ENCODE data around the gene ZFPL1.

ZFPL1 gene

DNA sequence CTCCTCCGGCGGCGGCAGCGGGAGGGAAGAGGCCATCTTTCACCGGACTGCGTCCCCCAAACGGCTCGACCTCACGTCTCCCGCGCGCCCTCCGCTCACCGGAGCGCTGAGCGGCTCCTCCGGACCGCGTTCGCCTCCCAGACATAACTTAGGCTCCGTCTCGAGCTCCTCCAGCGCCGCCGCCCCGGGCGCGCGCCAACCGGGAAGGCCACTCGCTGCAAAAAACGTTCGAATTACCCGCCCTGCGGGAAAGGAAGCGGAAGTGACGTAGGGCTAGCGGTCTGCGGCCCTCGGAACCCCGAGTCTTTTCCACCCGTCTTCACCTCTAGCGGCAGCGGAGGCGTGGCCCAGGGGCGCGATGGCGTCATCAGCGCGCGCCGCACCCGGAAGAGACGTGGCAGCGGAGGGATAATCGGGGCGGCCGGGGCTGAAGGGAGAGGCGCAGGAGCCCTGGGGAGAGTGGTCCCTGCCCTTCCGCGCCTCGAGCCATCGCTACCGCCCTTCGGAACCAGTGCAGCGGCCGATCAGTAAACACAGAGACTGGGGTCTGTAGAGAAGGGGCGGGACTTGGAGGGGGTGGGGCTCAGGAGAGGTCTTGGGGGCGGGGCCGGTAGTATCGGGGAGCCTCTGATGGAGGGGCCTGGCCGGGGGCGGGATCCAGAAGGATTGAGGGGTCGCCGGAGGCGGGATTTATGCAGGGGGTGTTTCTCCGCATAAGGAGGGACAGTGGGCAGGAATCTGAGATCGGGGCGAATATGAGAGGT lies at the start of gene ZFPL1, which contains the start of gene CDCA5:
Gene ZFPL1, plus strand, starts transcription at position 389 of the 764 bp plus-strand sequence. CDS start 477 bp downstream, outside the sequence.
Gene CDCA5, minus strand, starts transcription at position 207 of the 764 bp plus-strand sequence. Its CDS starts 62 bp downstream, at position 145.
- DNase-seq: peak; percentile 82

DNA sequence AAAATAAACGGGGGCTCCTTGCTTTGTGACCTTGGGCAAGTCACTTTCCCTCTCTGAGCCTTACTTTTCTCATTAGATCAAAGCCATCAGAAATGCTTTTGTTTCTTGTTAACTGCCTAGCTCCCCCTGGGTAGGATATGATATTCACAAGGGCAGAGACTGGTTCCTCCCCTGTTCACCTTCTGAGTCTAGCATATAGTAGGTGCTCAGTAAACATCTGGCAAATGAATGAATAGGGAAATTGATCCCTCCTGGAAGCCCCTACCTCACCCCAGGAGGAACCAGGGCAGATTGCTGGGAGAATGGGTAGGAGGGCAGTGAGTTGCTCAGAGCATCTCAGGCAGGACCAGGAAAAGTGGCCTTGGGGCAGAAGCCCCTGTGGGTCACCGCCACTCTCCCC lies 49.6 kb upstream of the ZFPL1 start:
- no peak for DNase-seq

DNA sequence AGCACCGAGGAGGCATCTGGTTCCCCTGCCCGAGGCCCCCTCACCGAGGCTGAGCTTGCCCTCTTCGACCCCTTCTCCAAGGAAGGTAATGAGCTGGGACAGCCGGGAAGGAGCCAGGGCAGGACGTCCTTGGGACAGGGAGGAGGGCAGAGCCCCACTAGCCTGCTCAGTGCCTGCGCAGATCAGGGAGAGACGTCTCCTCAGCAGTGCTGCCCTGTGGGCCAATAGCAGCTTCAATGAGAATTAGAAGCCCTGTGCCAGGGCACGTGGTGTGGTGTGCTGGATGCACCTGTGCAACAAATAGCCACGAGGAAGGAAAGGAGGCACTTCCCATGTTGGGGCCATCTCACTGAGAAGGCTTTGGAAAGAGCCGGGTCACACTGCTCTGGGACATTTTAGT lies 48.4 kb upstream of the ZFPL1 start:
- DNase-seq: no peak

DNA sequence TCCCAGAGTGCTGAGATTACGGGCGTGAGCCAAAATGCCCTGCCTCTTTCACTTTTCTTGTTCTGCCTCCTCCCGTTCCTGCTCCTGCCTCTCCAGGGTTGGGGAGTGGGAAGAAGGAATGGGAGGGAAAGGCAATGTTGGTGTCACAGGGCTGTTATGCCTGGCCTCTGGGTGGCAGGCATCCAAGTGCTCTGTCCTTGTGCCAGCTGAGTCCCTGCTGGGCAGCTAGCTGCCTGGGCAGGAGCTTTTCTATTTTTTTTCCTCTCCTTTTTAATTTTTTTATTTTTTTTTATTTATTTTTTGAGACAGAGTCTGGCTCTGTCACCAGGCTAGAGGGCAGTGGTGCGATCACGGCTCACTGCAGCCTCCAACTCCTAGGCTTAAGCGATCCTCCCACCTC lies 47.1 kb upstream of the ZFPL1 start:
- no peak for DNase-seq

DNA sequence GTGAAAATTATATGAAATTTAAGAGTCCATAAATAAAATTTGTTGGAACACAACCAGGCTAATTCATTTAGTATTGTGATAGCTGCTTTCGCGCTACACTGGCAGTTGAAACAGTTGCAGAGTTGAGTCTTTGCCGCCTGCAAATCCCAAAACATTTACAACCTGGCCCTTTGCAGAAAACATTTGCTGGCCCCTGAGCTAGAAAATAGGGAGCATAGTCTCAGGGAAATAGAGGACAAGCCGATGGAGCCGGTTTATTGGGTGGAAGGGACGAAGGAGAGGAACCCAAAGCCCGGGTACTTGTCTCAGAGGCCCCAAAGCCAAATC lies 43.5 kb upstream of the ZFPL1 start:
- DNase-seq: no peak

DNA sequence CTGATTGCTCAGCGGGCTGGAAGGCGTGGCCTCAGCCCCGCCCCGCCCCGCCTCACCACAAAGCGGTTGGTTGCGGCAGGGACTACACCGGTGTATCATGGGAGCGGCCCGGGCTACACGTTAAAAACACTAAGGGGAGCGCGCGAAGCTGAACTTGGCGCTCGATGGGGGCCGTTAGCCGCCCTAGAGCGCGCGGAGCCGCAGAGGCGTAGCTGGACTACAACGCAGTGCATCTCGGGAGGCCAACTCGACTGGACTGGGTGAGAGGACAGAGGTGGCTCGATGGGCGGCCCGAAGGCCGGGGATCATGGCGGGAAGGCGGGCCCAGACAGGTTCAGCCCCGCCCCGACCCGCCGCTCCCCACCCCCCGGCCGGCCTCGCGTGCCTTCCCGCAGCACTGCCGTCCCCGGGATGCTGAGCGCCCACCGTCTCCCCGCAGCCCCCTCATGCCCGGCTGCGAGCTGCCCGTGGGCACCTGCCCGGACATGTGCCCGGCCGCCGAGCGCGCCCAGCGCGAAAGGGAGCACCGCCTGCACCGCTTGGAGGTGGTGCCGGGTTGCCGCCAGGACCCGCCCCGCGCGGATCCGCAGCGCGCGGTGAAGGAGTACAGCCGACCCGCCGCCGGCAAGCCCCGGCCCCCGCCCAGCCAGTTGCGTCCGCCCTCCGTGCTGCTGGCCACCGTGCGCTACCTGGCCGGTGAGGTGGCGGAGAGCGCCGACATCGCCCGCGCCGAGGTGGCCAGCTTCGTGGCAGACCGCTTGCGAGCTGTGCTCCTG lies 43.0 kb upstream of the ZFPL1 start, which contains the start of gene SAC3D1:
Gene SAC3D1, plus strand, starts transcription at position 364 of the 776 bp plus-strand sequence. Its CDS starts 83 bp downstream, at position 447.
- DNase-seq: peak; percentile 94

DNA sequence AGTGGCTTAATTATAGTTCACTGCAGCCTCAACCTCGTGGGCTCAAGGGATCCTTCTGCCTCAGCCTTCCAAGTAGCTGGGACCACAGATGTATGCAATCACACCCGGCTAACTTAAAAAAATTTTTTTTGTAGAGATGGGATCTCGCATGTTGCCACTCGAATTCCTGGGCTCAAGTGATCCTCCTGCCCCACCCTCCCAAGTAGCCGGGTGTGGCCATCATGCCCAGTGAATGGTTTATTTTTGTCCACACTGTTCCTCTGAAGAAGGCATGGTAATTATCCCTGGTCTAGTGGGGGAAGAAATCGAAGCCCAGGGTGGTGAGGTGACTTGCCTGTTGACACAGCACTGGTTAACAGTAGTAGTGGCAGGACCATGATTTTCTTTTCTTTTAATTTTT lies 41.1 kb upstream of the ZFPL1 start:
- DNase-seq: no peak

DNA sequence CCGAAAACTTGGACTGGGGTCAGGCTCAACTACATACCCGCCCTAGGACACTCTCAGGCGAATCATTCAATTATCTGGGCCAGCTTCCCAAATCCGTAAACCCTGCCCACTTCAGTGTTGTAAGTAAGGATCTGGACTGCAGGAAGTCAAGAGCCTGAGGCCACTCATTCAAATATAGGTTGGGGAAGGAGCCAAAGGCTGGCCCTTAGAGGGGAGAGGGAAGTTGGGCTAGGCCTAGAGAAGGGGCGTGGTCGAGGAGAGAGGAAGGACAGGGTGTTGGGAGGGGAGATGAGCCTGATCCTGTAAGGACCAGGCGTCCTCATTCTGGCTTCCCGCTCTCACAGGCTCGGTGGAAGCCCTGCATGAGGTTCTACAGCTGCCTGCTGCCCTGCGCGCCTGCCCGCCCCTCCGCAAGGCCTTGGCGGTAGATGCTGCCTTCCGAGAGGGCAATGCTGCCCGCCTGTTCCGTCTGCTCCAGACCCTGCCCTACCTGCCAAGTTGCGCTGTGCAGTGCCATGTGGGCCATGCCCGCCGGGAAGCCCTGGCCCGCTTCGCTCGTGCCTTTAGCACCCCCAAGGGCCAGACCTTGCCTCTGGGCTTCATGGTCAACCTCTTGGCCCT lies 40.0 kb upstream of the ZFPL1 start:
- DNase-seq: no peak

DNA sequence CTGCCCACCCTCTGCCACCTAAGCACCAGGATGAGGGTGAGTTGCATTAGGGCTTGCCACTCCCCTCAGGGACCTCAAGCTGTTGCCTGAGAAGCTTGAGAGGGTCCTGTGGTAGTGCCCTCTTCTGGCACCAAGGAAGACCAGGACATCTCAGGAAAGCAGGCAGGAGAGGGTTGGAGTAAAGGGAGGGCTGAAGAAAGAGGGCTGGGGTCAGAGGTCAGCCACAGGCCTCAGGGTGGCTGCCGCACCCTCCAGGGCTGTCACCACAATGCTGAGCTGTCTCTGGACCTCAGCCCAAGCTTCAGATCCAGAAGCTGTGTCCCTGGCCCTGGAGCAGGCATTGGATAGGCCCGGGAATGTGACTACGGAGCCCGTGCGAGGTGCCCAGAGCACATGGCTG lies 39.0 kb upstream of the ZFPL1 start:
- DNase-seq: no peak

DNA sequence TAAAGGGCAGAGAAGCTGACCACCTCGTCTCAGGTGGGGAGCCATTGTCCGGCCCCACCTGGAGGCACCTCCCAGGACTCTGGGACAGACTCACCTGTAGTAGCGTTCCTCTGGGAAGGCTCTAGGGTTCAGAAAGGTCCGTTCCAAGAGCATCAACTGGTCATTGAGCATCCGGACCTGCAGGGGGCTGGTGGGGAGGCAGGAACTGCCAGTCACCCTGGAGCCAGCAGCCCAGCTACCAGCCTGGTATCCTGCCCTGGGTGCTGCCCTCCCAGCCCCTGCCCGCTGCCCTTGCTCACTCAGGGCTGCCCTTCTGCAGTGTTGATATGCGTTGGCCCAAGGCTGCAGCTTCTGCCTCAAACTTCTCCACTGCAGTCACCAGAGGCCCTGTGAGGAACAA lies 38.3 kb upstream of the ZFPL1 start:
- no peak for DNase-seq

DNA sequence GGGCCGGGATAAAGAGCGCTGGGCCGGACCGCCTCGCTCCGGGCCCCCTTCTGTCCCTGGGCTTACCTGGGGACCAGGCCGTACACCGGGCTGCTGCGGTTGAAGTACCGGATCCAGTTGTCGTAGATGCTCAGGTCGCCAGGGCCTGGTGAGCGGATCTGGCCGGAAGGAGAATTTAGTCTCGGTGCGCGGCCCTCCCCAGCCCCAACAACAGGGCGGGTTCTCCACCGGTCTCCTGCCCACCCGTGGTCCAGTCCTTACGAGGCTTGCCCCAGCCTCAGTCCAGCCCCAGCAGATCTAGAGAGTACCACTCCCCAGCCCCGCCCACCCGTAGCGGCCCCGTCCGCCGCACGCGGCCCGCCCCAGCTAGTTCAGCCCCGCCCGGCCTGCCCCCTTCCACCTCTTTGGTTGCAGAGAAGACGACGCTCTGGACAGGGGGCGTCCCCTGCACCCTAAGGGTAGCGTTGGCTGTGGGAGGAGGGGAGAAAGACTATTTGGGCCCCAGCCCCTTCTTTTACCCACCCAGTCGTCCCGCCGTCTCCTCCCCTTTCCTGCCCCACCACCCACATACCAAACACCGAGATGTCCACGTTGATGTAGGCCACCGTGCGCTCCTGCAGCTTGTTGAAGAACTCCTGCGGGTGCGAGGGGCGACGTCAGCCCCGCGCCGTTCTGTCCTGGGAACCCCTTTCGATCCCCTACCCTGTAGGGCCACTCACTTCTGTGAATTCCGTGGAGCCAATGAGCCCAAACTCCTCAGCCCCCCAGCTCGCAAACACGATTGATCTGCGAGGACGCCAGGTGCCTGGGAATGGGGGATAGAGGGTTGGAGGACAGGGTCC lies 36.2 kb upstream of the ZFPL1 start:
- DNase-seq: no peak

DNA sequence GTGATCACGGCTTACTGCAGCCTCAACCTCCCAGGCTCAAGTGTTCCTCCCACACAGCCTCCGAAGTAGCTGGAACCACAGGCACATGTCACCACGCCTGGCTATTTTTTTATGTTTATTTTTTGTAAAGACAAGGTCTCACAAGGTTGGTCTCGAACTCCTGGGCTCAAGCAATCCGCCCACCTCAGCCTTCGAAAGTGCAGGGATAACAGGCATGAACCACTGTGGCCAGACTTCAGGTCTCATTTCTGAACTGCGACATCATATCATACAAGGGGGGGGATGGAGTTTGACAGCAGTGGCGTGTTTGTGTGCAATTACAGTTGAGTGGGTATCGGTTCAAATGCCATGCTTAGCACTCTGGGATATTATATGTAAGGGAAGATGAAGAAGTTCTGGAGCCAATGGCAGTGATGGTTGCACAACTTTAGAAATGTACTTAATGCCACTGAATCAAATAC lies 32.6 kb upstream of the ZFPL1 start:
- DNase-seq: no peak

DNA sequence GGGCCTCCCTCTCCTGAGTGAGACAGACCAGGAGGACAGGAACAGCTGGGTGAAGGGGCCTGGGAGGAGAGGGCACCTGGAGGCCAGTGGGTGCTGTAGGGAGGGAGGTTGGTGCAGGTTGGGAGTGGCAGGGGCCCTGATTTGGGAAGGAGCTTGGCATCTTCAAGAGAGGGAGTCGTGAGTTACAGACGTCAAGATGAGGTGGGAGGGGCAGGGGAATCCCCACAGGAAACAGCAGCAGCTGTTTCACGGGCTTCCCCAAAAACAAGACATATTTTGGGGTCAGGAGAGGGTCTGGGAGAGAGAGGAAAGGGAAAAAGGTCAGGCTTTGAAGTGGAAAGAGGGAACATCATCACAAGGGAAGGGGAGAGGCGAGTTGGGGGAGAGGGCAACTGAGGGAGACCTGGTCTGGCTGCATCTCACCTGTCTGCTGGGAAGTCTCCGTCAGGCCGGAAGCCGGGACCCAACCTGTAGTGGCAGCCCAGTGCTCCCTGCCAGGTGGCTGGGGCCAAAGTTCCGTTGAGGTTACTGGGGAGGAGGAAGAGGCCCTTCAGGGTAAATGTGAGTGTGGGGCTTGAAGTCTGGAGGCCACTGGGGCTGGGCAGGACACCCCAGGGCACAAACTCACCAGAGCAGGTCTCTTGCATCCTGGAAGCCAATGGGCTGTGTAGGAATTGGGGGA lies 30.1 kb upstream of the ZFPL1 start:
- DNase-seq: no peak

DNA sequence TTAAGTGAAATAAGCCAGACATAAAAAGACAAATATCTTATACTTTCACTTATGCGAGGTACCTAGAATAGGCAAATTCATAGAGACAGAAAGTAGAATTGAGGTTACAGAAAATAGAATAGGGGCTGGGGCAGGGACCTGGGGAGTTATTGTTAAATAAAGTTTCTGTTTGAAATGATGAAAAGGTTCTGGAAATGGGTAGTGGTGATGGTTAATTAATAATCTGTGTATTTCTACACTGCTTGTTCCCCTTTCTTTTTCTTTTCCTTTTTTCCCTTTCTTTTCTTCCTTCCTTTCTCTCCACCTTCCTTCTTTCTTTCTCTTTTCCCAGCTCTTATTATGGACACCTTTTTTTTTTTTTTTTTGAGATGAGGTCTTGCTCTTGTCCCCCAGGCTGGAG lies 28.5 kb upstream of the ZFPL1 start:
- no peak for DNase-seq

DNA sequence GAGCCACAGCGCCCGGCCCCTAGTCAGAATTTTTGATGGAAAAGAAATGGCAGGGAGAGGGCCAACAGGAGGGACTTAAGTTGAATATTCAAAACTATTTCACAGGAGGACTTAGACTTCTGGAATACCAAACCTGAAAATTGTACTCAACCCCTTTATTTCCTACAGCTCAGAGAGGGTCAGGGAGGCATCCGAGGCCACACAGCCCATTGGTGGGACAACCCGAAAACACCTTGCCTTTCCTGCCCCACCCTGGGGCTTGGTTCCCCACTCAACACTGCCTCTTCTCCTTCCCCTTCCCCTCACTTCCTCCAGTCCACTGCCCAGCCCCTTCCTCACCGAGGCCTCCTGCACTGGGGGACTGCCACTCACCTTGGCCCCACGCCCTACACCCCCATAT lies 27.0 kb upstream of the ZFPL1 start:
- DNase-seq: no peak

DNA sequence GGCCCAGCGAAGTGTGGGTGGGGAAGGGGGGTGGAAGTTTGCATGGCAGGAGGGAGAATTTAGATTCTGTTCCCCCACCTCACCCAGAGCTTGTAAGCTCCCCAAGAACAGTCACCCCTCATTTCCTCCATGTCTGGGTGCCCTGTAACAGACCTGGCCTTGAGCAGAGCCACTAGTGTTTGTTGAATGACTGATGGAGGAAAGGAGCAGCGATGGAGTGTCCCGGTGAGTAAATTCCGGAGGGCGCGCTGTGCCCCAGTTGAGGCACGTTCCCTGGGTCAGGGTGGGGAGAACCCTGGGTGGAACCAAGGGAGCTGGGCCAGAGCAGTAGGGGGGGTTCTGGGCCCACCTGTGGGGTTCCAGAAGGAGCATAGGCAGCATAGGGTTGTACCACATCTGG lies 26.5 kb upstream of the ZFPL1 start:
- no peak for DNase-seq

DNA sequence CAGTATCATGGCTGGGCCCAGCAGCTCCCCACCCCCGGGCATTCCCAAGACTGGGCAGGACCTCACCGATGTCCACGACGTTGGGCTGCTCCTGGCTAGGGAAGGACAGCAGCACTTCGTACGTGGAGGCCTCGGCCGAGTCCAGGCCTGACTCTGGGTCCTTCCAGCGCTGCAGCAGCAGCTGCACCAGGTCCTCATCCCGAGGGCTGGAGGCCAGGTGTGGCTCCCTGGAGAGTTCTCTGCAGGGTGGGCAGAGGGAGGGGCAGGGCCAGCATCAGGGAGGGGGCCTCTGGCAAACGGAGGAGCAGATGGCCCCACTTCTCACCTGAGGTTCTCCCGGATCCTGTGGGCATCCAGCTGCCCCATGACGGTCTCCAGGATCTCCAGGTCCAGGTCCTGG lies 26.0 kb upstream of the ZFPL1 start:
- DNase-seq: no peak

DNA sequence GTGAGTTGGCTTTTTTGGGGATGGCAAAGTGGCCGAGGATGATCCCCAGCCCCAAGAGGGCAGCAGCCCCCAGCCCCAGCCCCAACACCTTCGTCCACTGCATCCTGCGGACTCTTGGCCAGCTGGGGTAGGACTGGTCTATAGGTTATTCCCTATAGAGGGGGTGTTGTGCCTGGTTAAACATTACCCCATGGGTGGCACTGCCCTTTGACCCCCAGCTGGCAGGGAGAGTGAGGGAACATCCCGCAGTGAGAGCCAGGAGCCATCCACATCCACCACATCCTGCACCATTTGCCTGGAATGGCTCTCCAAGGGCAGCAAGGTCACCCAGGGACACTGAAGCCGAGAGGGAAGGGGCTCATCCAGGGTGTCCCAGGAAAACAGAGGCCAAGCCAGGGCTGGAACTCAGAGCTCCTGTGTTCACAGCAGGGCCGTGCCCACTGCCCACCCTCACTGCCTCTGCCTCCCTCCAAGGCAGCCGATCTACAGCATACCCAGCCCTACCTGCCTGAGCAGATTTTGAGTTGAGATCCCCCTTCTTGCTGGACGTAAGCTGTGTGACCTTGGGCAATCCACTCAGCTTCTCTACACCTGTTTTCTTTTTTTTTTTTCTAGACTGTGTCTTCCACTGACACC lies 25.5 kb upstream of the ZFPL1 start, which contains the start of gene NAALADL1:
Gene NAALADL1, minus strand, starts transcription at position 135 of the 636 bp plus-strand sequence. Its CDS starts 32 bp downstream, at position 103.
- DNase-seq: no peak

DNA sequence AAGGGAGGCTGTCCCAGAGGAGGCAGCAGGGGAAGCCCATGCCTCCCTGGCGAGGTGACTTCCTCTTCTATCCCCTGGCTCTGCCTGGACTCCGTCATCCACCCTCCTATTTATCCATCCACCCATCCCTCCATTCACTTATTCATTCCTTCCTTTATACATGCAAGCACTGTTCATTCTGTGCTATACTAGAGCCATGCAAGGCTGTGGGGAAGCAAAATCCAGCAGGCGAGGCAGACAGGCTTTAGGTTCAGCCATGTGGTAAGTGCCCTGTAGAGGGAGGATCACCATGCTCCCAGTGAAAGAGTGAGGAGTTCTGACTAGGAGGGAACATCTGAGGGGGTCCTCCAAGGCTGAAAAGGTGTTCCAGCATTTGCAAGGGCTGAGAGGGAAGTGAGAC lies 24.5 kb upstream of the ZFPL1 start:
- DNase-seq: no peak

DNA sequence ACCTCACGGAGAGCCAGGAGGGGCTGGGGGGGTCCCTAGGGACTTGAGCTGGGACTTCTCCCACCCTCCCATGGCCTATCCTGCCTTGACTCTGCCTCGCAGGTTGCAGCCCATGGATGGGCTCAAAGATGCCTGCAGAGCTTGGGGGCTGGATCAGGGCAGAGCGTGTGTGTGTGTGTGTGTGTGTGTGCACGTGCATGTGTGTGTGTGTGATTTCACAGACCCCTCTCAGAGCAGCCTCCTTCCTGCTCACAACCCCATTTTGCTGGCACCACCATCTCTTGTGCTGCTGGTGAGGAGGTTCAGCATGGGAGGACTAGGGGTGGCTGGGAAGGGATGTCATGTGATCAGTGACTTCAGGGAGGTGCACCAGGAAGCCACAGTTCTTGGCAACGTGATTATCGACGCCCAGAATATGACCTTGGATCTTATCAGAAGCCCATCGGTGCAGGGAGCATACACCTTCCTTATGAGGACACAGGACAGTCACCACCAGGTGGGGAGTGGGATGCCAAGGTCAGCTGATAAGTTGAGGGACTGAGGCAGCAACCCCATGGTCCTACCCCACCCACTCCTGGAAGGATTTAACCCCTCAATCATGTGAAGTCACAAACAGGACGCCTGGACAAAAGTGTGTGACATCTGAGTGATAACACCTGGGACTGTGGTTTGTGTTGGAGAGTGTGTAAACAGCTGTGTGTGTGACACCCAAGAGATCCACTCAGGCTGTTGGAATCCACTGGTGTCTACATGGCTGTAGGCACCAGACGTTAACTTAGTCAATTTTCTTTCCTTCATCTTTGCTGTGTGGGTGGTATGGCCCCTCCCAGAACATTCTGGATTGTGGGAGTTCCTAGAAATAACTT lies 23.8 kb upstream of the ZFPL1 start:
- no peak for DNase-seq
